Naive B cell (primary cell): ENCODE data around the gene HELB. TPM values are rescaled to one million over a fixed set of nuclear protein-coding genes. Genes with fewer than 3 reads are reported as not detected.
A peak's percentile ranks its signal among the peaks of the same experiment; 100 is the strongest.

Experiments
- ATAC-seq, 2 donors: fragments of 150-1000 bp; cut with Tn5 transposase; 2 replicates each; pipeline ENCODE4 v1.10.0; 2021; ENCODE audit warnings: low read depth in 2 of 2, mild to moderate bottlenecking in 2 of 2, moderate library complexity in 2 of 2
- DNase-seq: peaks from one replicate; pipeline ENCODE4 v3.0.0; 2022
- H3K27ac Mint-ChIP-seq, 6 donors: one replicate each; pipeline ENCODE4 v1.8.0; 2020 to 2022; ENCODE audit warnings: mild to moderate bottlenecking in 6 of 6, mixed read lengths in 6 of 6, moderate library complexity in 5 of 6, inconsistent platforms in 2 of 6
- H3K27me3 Mint-ChIP-seq, 3 donors: one replicate each; pipeline ENCODE4 v1.8.0; 2021 to 2022; ENCODE audit warnings: mixed read lengths in 3 of 3, mild to moderate bottlenecking in 1 of 3
- H3K36me3 Mint-ChIP-seq, 2 donors: one replicate each; pipeline ENCODE4 v1.8.0; 2020 to 2022; ENCODE audit warnings: mixed read lengths in 2 of 2, inconsistent platforms in 1 of 2, mild to moderate bottlenecking in 1 of 2
- H3K4me1 Mint-ChIP-seq, 3 donors: one replicate each; pipeline ENCODE4 v1.8.0; 2020 to 2022; ENCODE audit warnings: mixed read lengths in 3 of 3, inconsistent platforms in 1 of 3, mild to moderate bottlenecking in 1 of 3, moderate library complexity in 1 of 3
- H3K4me3 Mint-ChIP-seq, 8 donors: one replicate each; pipeline ENCODE4 v1.8.0; 2020 to 2022; ENCODE audit warnings: mild to moderate bottlenecking in 8 of 8, mixed read lengths in 8 of 8, moderate library complexity in 8 of 8, inconsistent platforms in 2 of 8
- H3K9me3 Mint-ChIP-seq, 7 donors: one replicate each; pipeline ENCODE4 v1.8.0; 2020 to 2022; ENCODE audit warnings: mixed read lengths in 7 of 7, mild to moderate bottlenecking in 5 of 7, inconsistent platforms in 2 of 7, moderate library complexity in 1 of 7
- polyA plus RNA-seq, 6 donors: library from polyadenylated mRNA; unstranded; fragments of 300-500 nt; fragmentation: Illumina TruSeq; gene quantifications; one replicate each; pipeline ENCODE4 v1.2.3, GENCODE V29; 2021; ENCODE audit warnings: low read depth in 6 of 6

HELB gene
- polyA plus RNA-seq, 6 donors from 2014 or later: 0.06 to 6.4 (median 4.9) TPM

DNA sequence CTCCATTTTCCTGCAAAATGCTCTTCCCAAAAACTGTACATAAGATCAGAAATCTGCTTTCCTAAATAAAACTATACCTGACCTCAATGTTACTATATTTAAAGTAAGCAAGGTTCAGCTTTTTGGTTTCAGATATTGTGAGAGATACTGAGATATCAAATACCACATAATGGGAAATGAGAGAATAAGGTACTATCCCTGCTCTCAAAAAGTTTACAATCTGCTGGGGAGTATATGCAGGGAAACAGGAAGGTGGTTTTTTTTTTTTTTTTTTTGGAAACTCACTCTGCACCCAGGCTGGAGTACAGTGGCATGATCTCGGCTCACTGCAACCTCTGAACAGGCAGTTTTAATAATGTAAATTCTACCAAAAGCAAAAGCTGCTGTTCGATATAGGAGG lies 49.0 kb downstream of the HELB start:
- H3K4me1 Mint-ChIP-seq: peaks cover 0 to 4% (median 0%) of the 10 kb centered on the region in 3 donors
- no peak overlapping the region for H3K4me3 Mint-ChIP-seq
- ATAC-seq: no peak
- no peaks in the 10 kb centered on the region for H3K9me3 Mint-ChIP-seq
- peak overlapping the region in 1 of 6 donors; percentile 44 for H3K27ac Mint-ChIP-seq
- no peaks in the 10 kb centered on the region for H3K27me3 Mint-ChIP-seq
- no peaks in the 10 kb centered on the region for H3K36me3 Mint-ChIP-seq
- DNase-seq: no peak

DNA sequence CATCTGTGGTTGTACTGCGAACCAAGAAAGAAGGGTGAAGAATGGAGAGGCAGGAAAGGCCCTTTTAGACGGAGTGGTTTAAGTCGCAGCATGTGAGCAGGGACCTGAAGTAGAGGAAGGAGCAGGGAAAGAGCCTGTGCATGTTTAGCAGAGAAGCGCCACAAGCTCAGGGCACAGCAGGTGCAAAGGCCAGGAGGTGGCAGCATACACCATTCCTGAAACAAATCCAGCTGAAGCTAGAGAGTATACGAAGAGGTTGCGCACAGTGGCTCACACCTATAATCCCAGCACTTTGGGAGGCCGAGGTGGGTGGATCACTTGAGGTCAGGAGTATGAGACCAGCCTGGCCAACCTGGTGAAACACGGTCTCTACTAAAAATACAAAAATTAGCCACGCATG lies 49.9 kb downstream of the HELB start:
- DNase-seq: peak; percentile 7

DNA sequence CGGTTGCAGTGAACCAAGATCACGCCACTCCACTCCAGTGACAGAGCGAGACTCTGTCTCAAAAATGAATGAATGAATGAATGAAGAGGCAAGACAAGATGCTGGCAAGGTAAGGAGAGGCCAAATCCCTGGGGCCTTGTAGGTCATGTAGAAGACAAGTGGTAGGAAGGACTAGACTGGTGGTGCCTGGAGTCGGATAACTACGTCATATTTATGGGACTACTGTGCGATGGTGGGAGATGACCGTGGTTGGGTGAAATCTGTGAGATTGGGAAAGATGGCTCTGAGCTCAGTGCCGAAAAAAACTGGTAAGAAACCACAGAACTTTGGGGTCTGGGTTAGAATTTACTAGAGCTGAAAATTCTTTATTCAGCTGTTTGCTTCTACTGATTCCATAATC lies 50.6 kb downstream of the HELB start:
- DNase-seq (no peak), ATAC-seq (no peak)
- peaks cover 0 to 4% (median 0%) of the 10 kb centered on the region in 3 donors for H3K4me1 Mint-ChIP-seq
- no peaks in the 10 kb centered on the region for H3K27me3 Mint-ChIP-seq
- peak overlapping the region in 1 of 6 donors; percentile 41 for H3K27ac Mint-ChIP-seq
- H3K36me3 Mint-ChIP-seq: no peaks in the 10 kb centered on the region
- H3K9me3 Mint-ChIP-seq: no peaks in the 10 kb centered on the region
- H3K4me3 Mint-ChIP-seq: no peak overlapping the region

More for the DNA sequence above, 49.9 kb downstream of the HELB start:
- no peaks in the 10 kb centered on the region for H3K27me3 Mint-ChIP-seq
- no peaks in the 10 kb centered on the region for H3K9me3 Mint-ChIP-seq
- H3K27ac Mint-ChIP-seq: peak overlapping the region in 2 of 6 donors; percentile 12 to 34
- no peak for ATAC-seq
- peaks cover 0 to 4% (median 0%) of the 10 kb centered on the region in 3 donors for H3K4me1 Mint-ChIP-seq
- H3K4me3 Mint-ChIP-seq: no peak overlapping the region
- no peaks in the 10 kb centered on the region for H3K36me3 Mint-ChIP-seq

DNA sequence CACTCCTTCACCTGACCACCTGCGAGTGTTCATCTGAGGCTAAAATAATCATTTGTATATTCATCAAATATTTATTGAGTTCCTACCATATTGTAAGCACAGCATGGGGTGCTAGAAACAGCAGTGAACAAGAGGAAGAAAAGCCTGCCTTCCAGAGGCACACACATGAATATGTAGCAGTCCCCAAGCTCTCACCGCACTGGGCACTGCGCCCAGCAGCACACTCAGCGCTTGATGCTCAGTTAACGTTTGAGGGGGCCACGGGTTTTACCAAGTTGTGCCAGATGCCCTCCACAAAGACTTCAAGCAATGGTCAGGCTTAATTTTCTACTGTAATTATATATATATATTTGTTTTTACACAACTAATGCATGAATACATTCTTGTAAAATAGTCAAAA lies 52.0 kb downstream of the HELB start:
- no peaks in the 10 kb centered on the region for H3K36me3 Mint-ChIP-seq
- no peak overlapping the region for H3K4me3 Mint-ChIP-seq
- no peaks in the 10 kb centered on the region for H3K9me3 Mint-ChIP-seq
- ATAC-seq (no peak), DNase-seq (no peak)
- H3K27me3 Mint-ChIP-seq: no peaks in the 10 kb centered on the region
- H3K27ac Mint-ChIP-seq: peak overlapping the region in 2 of 6 donors; percentile 31 to 83
- peaks cover 0 to 4% (median 0%) of the 10 kb centered on the region in 3 donors for H3K4me1 Mint-ChIP-seq

DNA sequence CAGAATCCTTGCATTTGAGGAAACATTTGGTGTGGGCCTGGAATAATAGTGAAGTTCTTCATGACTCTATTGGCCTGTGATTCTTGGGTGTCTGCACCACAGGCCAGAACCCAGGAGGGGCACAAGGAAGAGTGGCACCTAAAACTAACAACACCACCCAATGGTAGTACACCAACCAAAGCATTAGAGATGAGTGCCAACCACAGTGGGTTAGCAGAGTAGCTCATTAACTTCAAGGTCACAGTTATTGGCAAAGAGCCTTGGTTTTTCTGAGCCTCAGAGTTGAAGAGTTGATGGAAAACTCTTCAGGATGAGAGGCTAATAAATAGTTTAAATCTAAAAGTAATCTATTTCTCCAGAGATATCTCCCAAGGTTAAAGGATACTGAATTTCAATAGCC lies 57.0 kb downstream of the HELB start:
- no peak overlapping the region for H3K27ac Mint-ChIP-seq
- DNase-seq: no peak
- peaks cover 0 to 4% of the 10 kb centered on the region in 2 donors for H3K36me3 Mint-ChIP-seq
- H3K4me1 Mint-ChIP-seq: no peaks in the 10 kb centered on the region
- no peaks in the 10 kb centered on the region for H3K9me3 Mint-ChIP-seq
- no peaks in the 10 kb centered on the region for H3K27me3 Mint-ChIP-seq
- ATAC-seq: no peak
- no peak overlapping the region for H3K4me3 Mint-ChIP-seq

DNA sequence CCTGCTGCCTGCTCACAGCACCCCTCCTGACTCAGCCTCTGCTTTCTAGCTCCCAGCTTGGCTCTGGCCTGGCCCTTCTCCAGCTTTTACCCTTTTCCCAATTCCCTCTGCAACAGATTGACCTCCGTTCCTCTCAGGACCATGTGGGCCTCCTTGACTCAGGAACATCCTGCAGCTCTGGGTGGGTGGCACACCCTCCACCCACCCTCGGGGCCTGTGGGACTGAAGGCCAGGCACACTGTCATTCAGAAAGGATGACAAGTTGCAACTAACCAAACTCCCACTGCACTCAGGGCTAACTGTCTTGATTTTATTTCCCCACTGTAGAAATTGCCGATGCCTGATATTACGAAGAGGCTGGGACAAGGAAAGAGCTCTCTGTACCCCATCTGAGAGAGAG lies 59.4 kb downstream of the HELB start:
- Mint-ChIP-seq H3K27ac (peak overlapping the region in 1 of 6 donors; percentile 76), H3K4me3 (no peak overlapping the region), H3K4me1 (no peaks in the 10 kb centered on the region), H3K27me3 (no peaks in the 10 kb centered on the region), H3K36me3 (peaks cover 0 to 4% of the 10 kb centered on the region in 2 donors), H3K9me3 (no peaks in the 10 kb centered on the region)
- ATAC-seq (no peak), DNase-seq (no peak)

DNA sequence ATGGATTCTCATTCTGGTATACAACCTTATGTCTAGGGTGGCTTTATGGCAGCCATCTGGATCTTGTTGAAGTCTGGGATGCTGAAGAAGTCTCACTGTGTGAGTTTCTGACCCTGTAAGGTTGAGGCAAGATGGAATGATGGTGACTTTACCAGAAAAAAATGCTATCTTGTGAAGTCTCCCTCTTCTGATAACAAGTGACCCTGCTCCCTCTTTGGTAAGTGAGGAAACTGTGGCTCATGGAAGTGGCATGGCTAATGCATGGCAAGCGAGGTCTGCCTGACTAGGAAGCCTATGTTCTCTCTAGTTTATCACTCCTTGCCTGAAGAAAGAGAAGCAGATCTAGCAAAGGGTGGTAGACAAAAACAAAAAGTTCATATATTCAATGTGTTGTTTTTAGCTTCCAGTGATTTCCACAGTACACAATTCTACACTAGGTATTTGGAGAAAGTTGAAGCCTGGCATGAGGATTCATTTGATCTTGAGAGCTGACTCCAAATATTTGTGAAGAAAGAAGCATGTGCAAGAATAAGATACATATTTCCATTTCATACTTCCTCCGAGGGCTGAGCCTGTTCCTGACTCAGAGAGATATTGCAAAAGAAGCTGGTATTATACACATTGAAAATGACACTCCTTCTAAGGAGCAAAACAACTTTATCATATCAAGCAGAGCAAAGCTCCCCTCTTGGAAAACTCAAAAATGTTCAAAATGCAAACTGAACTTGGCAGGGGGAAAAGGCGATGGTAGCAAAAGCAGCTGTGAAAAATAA lies 63.6 kb downstream of the HELB start:
- Mint-ChIP-seq H3K4me3 (no peak overlapping the region), H3K27ac (peak overlapping the region in 1 of 6 donors; percentile 79), H3K4me1 (no peaks in the 10 kb centered on the region), H3K27me3 (no peaks in the 10 kb centered on the region), H3K36me3 (peaks cover 0 to 4% of the 10 kb centered on the region in 2 donors), H3K9me3 (no peaks in the 10 kb centered on the region)
- DNase-seq (no peak), ATAC-seq (no peak)

DNA sequence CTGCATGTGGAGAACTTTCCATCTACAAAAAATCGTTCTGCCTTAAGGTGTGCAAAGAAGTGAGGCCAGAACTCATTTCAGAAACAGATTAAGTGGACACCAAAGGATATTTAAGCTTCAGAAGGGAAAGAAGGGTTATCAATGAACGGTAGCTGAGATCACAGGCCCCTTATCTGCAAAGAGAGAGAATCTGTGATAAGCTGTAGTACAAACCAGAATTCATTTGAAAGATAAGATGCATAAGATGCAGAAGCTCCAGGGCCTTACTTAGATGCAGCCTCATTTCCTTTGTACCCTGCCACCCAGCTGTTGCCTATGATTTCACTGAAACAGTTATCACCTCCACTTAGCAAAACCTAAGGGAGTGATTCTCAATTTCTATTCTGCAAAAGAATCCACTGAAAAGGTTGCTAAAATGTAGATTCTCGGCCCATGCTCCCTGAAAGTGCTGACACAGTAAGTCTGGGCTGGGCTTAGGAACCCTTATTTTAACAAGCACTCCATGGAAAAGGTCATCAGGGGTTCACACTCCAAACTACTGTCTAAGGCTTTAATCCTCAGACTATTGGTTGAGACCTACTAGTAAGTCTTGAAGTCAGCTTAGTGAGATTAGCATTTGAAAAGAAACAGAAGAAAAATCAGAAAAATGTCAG lies 64.8 kb downstream of the HELB start:
- Mint-ChIP-seq H3K27ac (no peak overlapping the region), H3K36me3 (no peaks in the 10 kb centered on the region), H3K9me3 (no peaks in the 10 kb centered on the region), H3K4me3 (no peak overlapping the region), H3K27me3 (no peaks in the 10 kb centered on the region), H3K4me1 (no peaks in the 10 kb centered on the region)
- DNase-seq (no peak), ATAC-seq (no peak)

DNA sequence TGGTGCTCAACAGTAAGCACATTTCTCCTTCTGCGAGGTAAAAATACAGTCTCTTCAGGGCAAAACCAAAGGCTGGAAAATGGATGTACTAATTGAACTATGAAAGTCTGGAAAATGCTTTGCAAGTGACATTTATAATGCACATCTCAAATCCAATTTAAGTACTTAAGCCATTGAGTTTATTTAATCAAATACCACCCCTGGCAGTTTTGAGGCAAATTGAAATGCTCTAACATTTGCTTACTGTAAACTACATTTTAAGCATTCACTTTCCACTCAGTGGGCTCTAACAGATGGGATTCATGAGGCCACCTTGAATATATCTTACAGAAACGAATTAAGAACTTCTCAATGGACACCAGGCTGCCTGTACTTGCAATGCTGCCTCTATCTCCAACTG lies 69.7 kb downstream of the HELB start:
- no peaks in the 10 kb centered on the region for H3K9me3 Mint-ChIP-seq
- no peak overlapping the region for H3K4me3 Mint-ChIP-seq
- DNase-seq: no peak
- H3K36me3 Mint-ChIP-seq: no peaks in the 10 kb centered on the region
- no peak overlapping the region for H3K27ac Mint-ChIP-seq
- H3K4me1 Mint-ChIP-seq: no peaks in the 10 kb centered on the region
- no peaks in the 10 kb centered on the region for H3K27me3 Mint-ChIP-seq
- ATAC-seq: no peak

DNA sequence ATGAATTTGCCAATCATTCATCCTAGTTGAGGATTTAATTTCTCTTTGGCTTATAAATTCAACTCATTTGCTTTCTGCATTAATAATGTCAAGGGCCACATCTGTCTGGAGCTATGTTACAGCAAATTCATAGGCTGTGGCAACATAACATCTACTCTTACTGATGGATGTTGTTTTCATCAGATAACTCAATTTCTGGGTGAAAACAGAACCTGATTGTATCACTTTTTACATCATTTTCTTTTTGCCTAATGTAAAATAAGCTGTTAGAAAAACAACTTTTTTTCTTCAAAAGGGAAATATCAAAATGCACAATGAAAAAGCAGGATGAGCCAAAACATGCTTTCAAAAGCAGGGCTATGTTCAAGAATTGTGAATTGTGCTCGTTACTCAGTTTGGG lies 73.3 kb downstream of the HELB start:
- Mint-ChIP-seq H3K4me1 (no peaks in the 10 kb centered on the region), H3K36me3 (no peaks in the 10 kb centered on the region), H3K4me3 (no peak overlapping the region), H3K27ac (no peak overlapping the region), H3K27me3 (no peaks in the 10 kb centered on the region), H3K9me3 (no peaks in the 10 kb centered on the region)
- no peak for DNase-seq
- ATAC-seq: no peak

DNA sequence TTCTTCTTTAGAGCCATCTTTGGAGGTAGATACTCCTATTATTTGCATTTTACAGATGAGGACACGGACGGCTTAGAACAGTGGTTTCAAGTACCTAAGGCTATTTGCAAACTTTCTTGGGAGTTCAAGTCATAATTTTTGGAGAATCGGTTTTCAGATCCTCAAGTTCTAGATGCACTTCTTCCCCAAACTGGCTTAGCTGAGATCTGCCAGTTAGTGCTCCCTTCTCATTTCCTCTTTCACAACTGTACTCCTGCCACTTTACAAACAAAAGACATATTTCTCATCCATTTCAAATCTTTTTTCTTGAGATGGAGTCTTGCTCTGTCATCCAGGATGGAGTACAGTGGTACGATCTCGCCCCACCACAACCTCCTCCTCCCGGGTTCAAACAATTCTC lies 77.3 kb downstream of the HELB start:
- Mint-ChIP-seq H3K4me1 (no peaks in the 10 kb centered on the region), H3K9me3 (no peaks in the 10 kb centered on the region), H3K27me3 (no peaks in the 10 kb centered on the region), H3K4me3 (no peak overlapping the region), H3K36me3 (no peaks in the 10 kb centered on the region), H3K27ac (peak overlapping the region in 1 of 6 donors; percentile 35)
- ATAC-seq (no peak), DNase-seq (no peak)

DNA sequence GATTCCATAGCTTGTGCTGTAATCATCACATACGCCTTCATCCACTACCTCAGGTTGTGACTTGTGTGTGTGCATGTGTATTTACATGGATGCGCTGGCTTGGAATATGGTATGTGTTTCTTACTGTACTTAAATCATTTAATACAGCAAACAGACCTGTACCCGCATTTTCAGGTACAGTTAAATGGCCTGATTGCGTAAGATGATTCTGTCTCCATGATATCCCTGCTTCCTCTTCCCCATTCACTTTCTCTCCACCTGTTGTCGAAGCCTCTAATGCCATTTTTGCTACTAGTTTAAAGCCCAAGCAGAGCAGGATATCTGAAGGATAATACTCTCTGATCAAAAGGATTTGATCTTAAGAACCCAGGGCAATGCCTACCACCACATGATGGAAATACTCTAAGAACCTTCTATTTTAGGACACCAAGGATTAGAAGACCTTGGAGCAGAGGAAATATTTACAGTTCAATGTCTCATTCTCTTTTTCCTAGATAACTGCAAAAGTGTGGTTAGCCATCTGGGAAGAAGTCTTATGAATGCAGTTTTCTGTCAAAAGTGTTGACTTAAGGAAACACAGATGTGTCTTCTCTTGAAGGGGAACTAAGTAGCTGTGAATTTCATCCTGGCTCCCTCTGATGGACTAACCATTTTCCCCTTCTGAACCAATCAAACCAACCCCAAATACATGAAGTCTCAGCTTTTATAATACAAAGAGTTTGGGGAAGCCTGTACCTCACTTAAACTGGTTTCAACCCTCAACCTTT lies 78.7 kb downstream of the HELB start:
- no peak overlapping the region for H3K27ac Mint-ChIP-seq
- ATAC-seq: no peak
- H3K4me1 Mint-ChIP-seq: no peaks in the 10 kb centered on the region

DNA sequence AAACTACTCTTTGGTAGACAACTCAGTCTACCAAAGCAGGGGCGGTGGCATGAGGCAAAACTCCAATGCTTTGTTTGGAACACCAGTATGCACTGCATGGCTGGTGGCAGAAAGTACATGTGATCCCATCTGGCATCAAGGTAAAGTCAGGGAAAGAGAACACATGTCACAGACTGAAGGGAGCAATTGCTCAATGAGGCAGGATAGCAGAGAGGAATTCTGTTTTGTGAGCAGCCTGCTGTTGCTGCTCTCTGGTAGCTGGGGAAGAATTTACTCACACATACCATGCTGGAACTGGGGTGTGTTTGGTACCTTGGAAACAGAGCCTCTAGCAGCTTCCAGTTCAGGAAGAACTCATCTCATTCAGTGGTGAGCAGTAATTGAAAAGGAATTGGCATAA lies 84.8 kb downstream of the HELB start:
- Mint-ChIP-seq H3K9me3 (peaks cover 0 to 3% (median 0%) of the 10 kb centered on the region in 7 donors), H3K36me3 (peaks cover 0 to 4% of the 10 kb centered on the region in 2 donors), H3K27me3 (peaks cover 0 to 6% (median 0%) of the 10 kb centered on the region in 3 donors), H3K27ac (no peak overlapping the region), H3K4me1 (no peaks in the 10 kb centered on the region), H3K4me3 (no peak overlapping the region)
- ATAC-seq: no peak
- DNase-seq: no peak

More for the DNA sequence above, 78.7 kb downstream of the HELB start:
- Mint-ChIP-seq H3K27me3 (no peaks in the 10 kb centered on the region), H3K9me3 (no peaks in the 10 kb centered on the region), H3K4me3 (no peak overlapping the region), H3K36me3 (no peaks in the 10 kb centered on the region)
- DNase-seq: no peak
